Heart left ventricle (tissue), 13 donors: ENCODE results near the gene FKBP11.

Experiments
- CTCF ChIP-seq, 12 donors: fragments of 200-600 bp; sonication (generic) in 4 of 12; IDR thresholded peaks; one replicate each; pipeline versions ENCODE4 v1.5.0 to v1.8.0; 2018 to 2022; ENCODE audit warnings: antibody characterized with exemption in 12 of 12, mild to moderate bottlenecking in 5 of 12
- POLR2A ChIP-seq, 2 donors: fragments of 450-650 bp; IDR thresholded peaks; one replicate each; pipeline ENCODE4 v1.6.1; 2017; ENCODE audit warnings: antibody characterized with exemption in 2 of 2, mild to moderate bottlenecking in 2 of 2, moderate library complexity in 2 of 2
- donor health status: ischemic (EF 13 %, LVEDD 7.1; RV severe dilation, severe dysfunction).
- donor health status: DM: no; HTN: yes; CAD: no.
- donor health status: DM: no; HTN: no; CAD: no.
- donor health status: ischemic (EF 25% LVEDD 6.9; RV normal size, moderate dysfunction).
- donor health status: ischemic (EF 25% LVEDD 5.7; RV mildly dilated, moderate dysfunction).
- donor health status: ischemic (EF 35%, LVEDD 5.7; RV mildly dilated, moderate dysfunction).
- donor health status: nonischemic (EF 11% LVEDD 7.7; RV severe dilation, severe dysfunction).
- donor health status: DM: yes; HTN: yes; CAD: no.
- donor health status: PGD.
- donor health status: ischemic (EF 29% LVEDD 5.4; RV normal size, mild dysfunction).
- donor health status: nonischemic (EF 23%, LVEDD 6.1; RV moderate dilation, normal function).

GRCh38 chr12:48937170-48937569 lies 11.9 kb upstream of the FKBP11 start:
- TF ChIP-seq CTCF (IDR thresholded peaks at IDR 0.05) (no peak), POLR2A (IDR thresholded peaks at IDR 0.05) (no peak)
